Smooth muscle cell of the brain vasculature (primary cell): ENCODE results near the gene CRAMP1.
"Not testable (repeated sequence)": the region's sequence is repeated elsewhere in the genome, so short reads cannot be mapped to it uniquely, and the experiment has no call there.

Experiments used
- DNase-seq: peaks from one replicate; pipeline ENCODE4 v3.0.0-alpha.2; 2012; ENCODE audit warnings: low read depth, low spot score

CRAMP1 gene

GRCh38 chr16:1612320-1613111, at the start of gene CRAMP1:
TSS of gene CRAMP1 (plus strand) at chr16:1612360. CDS start at chr16:1614640, 2,280 bp downstream.
- no peak for DNase-seq

DNA sequence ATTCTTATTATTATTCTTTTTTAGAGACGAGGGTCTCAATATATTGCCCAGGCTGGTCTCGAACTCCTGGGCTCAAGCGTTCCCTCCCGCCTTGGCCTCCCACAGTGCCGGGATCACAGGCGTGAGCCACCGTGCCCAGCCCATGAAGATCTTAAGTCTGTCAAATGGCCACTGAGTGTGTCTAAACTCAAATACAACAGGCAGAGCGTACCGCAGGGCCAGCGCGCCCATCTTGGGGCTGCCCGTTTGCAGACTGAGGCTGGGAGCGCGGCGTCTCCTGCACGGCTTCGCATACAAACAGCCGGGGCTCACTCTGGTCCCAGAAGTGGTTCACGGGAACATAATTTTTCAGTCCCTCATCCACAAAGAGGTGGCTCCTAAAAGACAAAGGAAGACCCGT, 48.4 kb upstream of the CRAMP1 start:
- DNase-seq: no peak

DNA sequence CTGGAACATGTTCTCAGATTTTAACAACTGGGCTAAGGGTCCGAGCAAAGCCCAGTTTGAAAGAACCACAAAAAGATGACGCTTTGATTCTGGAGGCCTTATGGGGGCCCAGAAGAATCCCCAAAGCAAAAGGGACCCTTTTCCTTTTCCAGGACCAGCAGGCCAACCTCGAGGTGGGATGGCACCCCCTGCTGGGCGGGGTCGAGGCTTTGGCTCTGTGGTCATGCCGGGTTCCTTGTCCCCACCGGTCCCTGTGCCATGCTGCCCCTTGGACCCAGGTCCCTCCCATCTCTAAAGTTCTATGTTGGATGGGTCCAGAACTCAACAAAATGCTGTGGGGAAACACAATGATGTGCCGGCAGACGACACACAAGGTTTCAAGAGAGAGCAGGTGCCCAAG, 47.8 kb upstream of the CRAMP1 start:
- no peak for DNase-seq

DNA sequence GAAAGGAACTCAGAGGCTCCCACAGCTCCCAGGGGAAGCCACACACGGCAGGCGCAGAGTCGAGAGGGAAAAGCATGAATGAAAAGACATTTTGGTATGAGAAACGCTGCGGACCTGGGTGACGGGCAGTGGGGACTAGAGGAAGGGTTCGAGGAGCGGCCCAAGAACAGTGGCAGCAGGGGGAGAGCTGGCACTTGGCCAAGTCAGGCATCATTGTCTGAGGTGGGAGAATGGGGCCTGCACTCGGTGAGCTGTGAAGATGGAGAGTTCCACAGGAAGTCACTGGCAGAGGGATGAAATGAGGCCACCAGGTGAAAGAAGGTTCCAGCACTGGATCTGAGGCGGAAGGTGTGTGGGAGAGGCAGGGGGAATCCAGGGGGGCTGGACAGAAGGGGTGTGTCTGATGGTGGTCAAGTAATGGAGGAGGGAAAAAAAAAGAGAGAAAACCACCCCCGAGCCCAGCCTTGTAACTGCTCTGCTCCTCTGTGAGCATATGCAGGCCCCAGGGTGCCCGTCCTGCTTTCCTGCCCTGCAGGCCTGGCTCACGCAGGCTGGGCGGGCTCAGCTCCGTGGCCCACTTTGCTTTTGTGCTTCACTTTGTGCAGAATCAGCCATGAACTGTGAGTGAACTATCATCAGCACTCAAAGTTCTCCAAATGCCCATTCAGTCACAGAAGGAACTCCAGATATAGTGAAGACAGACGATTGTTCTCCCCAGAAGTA, 46.9 kb upstream of the CRAMP1 start:
- no peak for DNase-seq

GRCh38 chr16:1567988-1568387, 44.2 kb upstream of the CRAMP1 start:
- no peak for DNase-seq

GRCh38 chr16:1571012-1571671, 41.0 kb upstream of the CRAMP1 start:
- no peak for DNase-seq

DNA sequence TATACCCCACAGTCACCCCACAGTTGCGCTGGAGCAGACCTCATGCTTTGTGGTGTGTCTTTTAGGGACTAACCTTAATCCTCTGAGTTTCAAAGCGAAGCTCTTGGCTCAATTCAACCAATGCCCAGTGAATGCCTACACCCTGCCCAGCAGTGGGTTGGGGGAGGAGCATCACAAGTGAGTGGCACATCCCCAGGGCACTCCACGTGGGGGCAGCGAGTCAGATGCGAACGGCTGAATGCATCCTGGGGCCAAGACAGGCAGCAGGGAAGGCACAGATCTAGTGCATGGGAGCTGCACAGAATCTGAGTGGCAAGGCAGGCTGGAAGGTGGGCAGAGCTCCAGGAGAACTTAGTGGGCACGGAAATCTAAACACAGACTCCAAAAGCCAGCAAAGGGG, 39.5 kb upstream of the CRAMP1 start:
- DNase-seq: no peak

GRCh38 chr16:1573301-1573700, 38.9 kb upstream of the CRAMP1 start:
- DNase-seq: no peak

GRCh38 chr16:1575578-1575977, 36.6 kb upstream of the CRAMP1 start:
- DNase-seq: no peak

- no peak for DNase-seq
Measured at GRCh38 chr16:1579214-1579613, 32.9 kb upstream of the CRAMP1 start.

DNA sequence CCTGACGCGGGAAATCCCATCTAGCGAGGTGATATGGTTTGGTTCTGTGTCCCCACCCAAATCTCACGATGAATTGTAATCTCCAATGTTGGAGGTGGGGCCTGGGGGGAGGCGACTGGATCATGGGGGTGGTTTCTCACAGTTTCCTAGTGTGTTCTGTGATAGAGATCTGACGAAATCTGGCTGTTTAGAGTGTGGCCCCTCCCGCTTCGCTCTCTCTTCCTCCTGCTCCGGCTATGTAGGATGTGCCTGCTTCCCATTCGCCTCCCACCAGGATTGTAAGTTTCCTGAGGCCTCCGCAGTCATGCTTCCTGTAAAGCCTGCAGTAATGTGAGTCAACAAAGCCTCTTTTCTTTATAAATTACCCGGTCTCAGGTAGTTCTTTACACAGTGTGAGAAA, 31.9 kb upstream of the CRAMP1 start:
- DNase-seq: no peak

DNA sequence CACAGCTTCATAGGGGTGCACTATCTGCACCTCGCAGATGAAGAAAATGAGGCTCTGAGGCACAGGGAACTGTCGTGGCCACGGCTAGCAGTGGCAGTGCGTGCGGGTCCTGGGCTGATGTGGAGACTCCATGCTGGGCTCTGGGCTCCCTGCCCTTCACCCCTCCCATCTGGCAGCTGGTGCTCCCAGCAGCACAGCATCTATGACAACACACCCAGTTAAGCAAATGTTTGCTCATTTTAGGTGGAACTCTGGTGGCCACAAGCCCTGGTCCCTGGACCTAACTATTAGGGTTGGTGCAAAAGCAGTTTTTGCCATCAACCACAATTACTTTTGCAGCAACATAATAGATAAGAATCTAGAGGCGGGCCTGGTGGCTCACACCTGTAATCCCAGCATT, 31.2 kb upstream of the CRAMP1 start:
- no peak for DNase-seq

- DNase-seq: no peak
Measured at GRCh38 chr16:1581804-1582203, 30.4 kb upstream of the CRAMP1 start.

GRCh38 chr16:1583180-1583579, 29.0 kb upstream of the CRAMP1 start:
- DNase-seq: no peak

DNA sequence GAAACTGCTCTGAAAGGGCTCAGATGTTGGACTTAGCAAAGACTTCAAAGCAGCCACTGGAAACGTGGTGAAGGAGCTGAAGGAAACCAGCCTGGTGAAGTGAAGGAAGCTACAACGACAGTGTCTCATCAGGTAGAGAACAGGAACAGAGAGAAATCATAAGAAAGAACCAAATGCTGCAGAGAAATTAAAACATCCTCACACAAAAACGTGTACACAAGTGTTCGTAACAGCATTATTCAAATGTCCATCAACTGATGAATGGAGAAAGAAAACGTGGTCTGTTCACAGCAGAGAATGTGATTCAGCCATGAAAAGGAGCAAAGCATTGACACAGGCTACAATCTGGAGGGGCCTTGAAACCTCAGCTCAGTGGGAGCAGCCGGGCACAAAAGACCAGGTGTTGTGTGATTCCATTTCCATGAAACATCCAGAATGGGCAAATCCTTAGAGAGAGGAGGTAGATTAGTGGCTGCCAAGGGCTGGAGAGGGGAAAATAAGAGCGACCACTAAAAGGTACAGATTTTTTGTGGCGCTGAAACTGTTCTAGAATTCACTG, 27.2 kb upstream of the CRAMP1 start:
- DNase-seq: no peak

- DNase-seq: no peak
Measured at GRCh38 chr16:1590366-1590765, 21.8 kb upstream of the CRAMP1 start.

DNA sequence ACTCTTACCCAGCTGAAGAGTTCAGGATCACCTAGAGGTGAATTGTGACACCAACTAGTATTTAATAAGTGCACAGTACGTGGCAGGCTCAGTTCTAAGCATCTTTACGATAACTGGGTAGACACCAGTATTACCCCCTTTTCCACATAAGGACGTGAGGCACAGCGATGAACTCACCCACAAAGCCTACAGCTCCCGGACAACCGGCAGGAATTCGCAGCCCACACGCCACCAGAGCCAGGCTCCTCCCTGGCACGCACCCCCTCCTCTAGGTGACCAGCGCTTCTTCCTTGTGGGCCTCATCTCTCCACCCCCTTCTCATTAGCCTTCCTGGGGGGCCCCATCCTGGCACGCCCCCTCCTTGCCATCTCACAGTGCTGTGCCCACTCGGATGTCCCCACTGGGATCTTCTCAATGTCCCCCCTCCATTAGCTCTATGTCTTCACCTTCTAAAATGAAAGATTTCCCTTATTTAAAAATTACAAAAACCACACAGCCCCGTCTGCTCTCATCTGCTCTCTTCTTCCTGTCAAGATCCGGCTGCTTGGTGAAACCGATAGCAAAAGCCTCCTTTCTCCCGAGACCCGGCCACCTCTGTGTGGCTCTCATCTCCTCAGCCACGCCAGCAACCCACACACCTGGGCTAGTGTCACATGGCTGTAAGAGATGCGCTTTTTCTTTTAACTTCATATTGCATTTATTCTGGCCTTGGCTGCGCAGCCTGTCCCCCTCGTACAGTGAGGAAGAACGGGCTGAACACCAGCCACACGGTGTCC, 21.0 kb upstream of the CRAMP1 start:
- DNase-seq: no peak

DNA sequence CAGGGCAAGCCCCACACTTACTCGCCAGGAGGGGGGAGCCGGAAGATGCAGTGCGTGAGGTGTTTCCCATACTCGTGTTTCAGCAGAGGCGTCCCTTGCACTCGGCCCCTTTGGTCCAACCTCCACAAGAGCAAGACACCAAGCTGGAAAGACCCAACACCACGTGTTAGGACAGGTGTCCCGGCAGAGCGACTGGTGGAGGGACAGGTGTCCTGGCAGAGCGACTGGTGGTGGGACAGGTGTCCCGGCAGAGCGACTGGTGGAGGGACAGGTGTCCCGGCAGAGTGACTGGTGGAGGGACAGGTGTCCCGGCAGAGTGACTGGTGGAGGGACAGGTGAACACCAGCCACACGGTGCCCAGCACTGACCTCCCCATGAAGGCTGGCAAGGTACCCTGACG, 19.7 kb upstream of the CRAMP1 start:
- no peak for DNase-seq

DNA sequence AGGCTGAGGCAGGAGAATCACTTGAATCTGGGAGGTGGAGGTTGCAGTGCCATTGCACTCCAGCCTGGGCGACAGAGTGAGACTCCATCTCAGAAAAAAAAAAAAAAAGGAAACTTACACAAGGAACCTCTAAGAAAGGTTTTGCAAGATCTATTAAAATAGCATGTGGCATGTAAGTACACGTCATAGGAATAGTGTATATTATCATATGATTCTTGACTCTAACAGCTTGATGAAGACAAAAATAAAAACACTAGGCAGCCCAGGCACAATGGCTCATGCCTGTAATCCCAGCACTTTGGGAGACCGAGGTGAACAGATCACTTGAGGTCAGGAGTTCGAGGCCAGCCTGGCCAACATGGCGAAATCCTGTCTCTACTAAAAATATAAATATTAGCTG, 16.6 kb upstream of the CRAMP1 start:
- DNase-seq: not testable (repeated sequence)

- DNase-seq: no peak
Measured at GRCh38 chr16:1596516-1596915, 15.6 kb upstream of the CRAMP1 start.

DNA sequence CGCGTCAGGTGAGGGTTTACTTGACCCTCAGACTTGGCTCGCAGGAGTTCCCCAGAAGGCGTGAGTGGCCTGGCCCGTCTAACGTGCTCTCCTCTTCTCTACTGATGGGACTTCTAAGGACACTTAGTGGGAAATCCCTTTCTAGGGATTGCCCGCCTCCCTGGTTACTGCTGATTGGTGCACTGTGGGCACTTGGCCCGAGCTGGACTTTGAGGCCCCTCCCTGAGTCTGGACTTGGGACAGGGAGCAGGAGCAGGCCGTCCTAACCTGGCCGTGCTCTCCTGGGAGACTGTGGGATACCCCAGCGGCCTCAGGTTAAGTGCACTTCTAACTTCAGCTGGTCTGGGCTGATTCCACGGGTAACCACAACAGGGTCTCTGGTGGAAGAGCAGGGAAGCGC, 15.0 kb upstream of the CRAMP1 start:
- DNase-seq: no peak

- no peak for DNase-seq
Measured at GRCh38 chr16:1601031-1601430, 11.1 kb upstream of the CRAMP1 start.
